Hepatocyte (in vitro differentiated cells): ENCODE results near the gene CXCR6. TPM values are rescaled to one million over a fixed set of nuclear protein-coding genes. Genes with fewer than 3 reads are reported as not detected.
A peak's percentile ranks its signal among the peaks of the same experiment; 100 is the strongest.

Experiments
- DNase-seq: peaks from one replicate; pipeline ENCODE4 v3.0.0-alpha.2; 2016; ENCODE audit warnings: low spot score
- H2AFZ ChIP-seq: fragments of 200-600 bp; sonication (generic); 2 replicates; pipeline ENCODE4 v1.6.0; 2016; ENCODE audit warnings: antibody characterized with exemption, mild to moderate bottlenecking
- H3K27ac ChIP-seq: fragments of 200-600 bp; sonication (generic); 2 replicates; pipeline ENCODE4 v1.5.1; 2016; ENCODE audit warnings: mild to moderate bottlenecking
- H3K27me3 ChIP-seq: fragments of 200-600 bp; sonication (generic); 2 replicates; pipeline ENCODE4 v1.6.1; 2016
- H3K36me3 ChIP-seq: fragments of 200-600 bp; sonication (generic); replicated peaks from 2 replicates; pipeline ENCODE4 v1.5.1; 2016; ENCODE audit warnings: low read depth; ENCODE audit not compliant: insufficient read depth
- H3K4me1 ChIP-seq: fragments of 200-600 bp; sonication (generic); 2 replicates; pipeline ENCODE4 v1.5.1; 2016; ENCODE audit warnings: mild to moderate bottlenecking, moderate library complexity; ENCODE audit not compliant: insufficient read depth
- H3K4me2 ChIP-seq: fragments of 200-600 bp; sonication (generic); 2 replicates; pipeline ENCODE4 v1.6.0; 2016
- H3K4me3 ChIP-seq: fragments of 200-600 bp; sonication (generic); 2 replicates; pipeline ENCODE4 v1.5.1; 2016; ENCODE audit warnings: mild to moderate bottlenecking
- H3K79me2 ChIP-seq: fragments of 200-600 bp; sonication (generic); 2 replicates; pipeline ENCODE4 v1.6.0; 2017; ENCODE audit warnings: mild to moderate bottlenecking
- H3K9me2 ChIP-seq: fragments of 200-600 bp; sonication (generic); replicated peaks from 2 replicates; pipeline ENCODE4 v1.6.0; 2017; ENCODE audit warnings: mild to moderate bottlenecking; ENCODE audit not compliant: insufficient read depth
- H3K9me3 ChIP-seq: fragments of 200-600 bp; sonication (generic); 2 replicates; pipeline ENCODE4 v1.5.1; 2016; ENCODE audit warnings: low read depth, mild to moderate bottlenecking
- H4K20me1 ChIP-seq: fragments of 200-600 bp; sonication (generic); 2 replicates; pipeline ENCODE4 v1.6.0; 2016; ENCODE audit warnings: mild to moderate bottlenecking; ENCODE audit not compliant: insufficient read depth, poor library complexity, severe bottlenecking
- CTCF ChIP-seq: fragments of 200-600 bp; sonication (generic); IDR thresholded peaks from 2 replicates; pipeline ENCODE4 v1.5.1; 2016; ENCODE audit warnings: antibody characterized with exemption, mild to moderate bottlenecking; ENCODE audit not compliant: poor library complexity
- EZH2 ChIP-seq: fragments of 200-600 bp; sonication (generic); IDR thresholded peaks from 2 replicates; pipeline ENCODE4 v1.6.1; 2016; ENCODE audit warnings: antibody characterized with exemption, mild to moderate bottlenecking, borderline replicate concordance
- EZH2phosphoT487 ChIP-seq: fragments of 200-600 bp; sonication (generic); IDR thresholded peaks from one replicate; pipeline ENCODE4 v1.6.1; 2018; ENCODE audit warnings: antibody characterized with exemption, mild to moderate bottlenecking, low read depth, moderate library complexity; ENCODE audit not compliant: unreplicated experiment, severe bottlenecking
- WGBS: methylation state at CpG from one replicate; pipeline ENCODE4 v1.1.6; 2016; ENCODE audit warnings: low lambda C conversion rate; ENCODE audit errors: missing lambda C conversion rate; 5-methylcytosine and 5-hydroxymethylcytosine counted together
- polyA plus RNA-seq: library from polyadenylated mRNA; unstranded; fragments of >200 nt; fragmentation: Nextera tagmentation; extraction: Ambion mirVana; gene quantifications from 2 replicates; pipeline ENCODE4 v1.2.1, GENCODE V29; 2016
- total RNA-seq: library from RNA; depleted of rRNA; stranded (reverse); fragments of >200 nt; gene quantifications from 2 replicates; pipeline ENCODE4 v1.2.3, GENCODE V29; 2014

Gene CXCR6
- total and polyA plus RNA-seq, 2 experiments from 2014 or later, result 0.33 TPM; not detected in 1

GRCh38 chr3:45938864-45939263, 4.4 kb upstream of the CXCR6 start:
- Histone ChIP-seq H3K36me3 (peaks cover 4% of the 10 kb centered on the region), H3K4me3 (no peak overlapping the region), H3K27ac (peak overlapping the region; percentile 11), H3K9me3 (no peaks in the 10 kb centered on the region), H3K27me3 (no peaks in the 10 kb centered on the region), H2AFZ (no peak overlapping the region), H4K20me1 (no peaks in the 10 kb centered on the region), H3K4me2 (no peak overlapping the region), H3K4me1 (peaks cover 16% of the 10 kb centered on the region), H3K9me2 (no peaks in the 10 kb centered on the region), H3K79me2 (no peaks in the 10 kb centered on the region)
- DNase-seq, result peak; percentile 94
- WGBS, result 36% methylated on average over 4 of the region's 4 CpGs
- peak; percentile 93 for TF ChIP-seq CTCF
- no peak for TF ChIP-seq EZH2
- TF ChIP-seq EZH2phosphoT487, result no peak

DNA sequence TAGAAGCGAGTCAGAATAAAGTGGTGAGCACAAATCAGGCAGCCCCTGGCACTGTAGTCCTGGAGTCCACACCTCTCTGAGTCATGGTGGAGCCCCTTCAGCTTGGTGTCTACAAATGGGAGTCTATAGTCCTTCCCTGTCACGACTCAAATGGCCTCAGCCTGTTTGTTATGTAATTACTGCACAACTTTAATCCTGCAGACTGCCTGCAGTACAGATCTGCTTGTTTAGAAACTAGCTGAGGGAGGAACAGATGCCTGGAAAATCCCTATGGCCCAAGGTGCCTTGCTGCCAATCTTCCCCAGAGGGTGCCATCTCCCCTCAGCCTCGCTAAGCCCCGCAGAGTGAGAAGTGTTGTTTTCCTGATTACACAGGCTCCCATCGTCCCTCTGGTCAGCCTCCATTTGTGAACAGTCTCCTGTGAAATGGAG, 3.9 kb upstream of the CXCR6 start:
- no peak overlapping the region for H2AFZ ChIP-seq
- DNase-seq, result peak; percentile 19
- H4K20me1 ChIP-seq, result no peaks in the 10 kb centered on the region
- no peaks in the 10 kb centered on the region for H3K27me3 ChIP-seq
- WGBS, result 58% methylated on average over 5 of the region's 5 CpGs
- peak overlapping the region; percentile 11 for H3K27ac ChIP-seq
- peaks cover 4% of the 10 kb centered on the region for H3K36me3 ChIP-seq
- no peak overlapping the region for H3K4me2 ChIP-seq
- H3K79me2 ChIP-seq, result no peaks in the 10 kb centered on the region
- H3K4me1 ChIP-seq, result peaks cover 17% of the 10 kb centered on the region
- no peak for TF ChIP-seq EZH2phosphoT487
- TF ChIP-seq CTCF, result no peak
- TF ChIP-seq EZH2, result no peak
- no peaks in the 10 kb centered on the region for H3K9me2 ChIP-seq
- H3K4me3 ChIP-seq, result no peak overlapping the region
- H3K9me3 ChIP-seq, result no peaks in the 10 kb centered on the region

DNA sequence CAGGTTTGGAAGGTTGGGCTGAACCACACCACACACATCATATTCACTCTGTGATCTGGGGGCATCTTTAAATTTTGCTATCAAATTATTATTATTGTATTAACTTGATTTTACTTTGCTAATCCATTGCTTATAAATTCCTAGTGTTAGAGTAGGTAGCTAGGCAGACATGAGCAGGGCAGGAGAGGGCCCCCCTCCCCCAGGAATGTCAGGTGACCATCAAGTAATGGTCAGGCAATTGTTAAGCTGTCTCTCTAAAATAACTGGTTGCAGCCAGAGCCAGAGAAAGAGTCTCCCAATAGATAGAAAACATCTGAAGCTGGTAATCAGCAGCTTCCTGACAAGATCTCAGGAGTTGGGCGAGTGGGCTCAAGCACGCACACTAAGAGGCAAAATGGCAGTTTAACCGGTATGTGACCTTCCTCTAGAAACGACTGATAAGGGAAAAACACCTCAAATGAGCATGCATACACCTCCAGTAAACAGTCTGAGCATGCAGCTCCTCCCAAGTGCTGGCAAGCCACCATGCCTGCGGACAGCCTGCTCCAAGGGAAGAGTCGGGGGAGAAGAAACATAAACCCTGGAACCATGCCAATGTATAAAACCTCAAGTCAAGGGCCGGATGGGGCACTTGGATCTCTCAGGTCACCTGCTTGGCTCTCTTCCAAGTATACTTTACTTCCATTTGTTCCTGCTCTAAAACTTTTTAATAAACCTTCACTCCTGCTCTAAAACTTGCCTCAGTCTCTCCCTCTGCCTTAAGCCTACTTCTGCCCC, 3.1 kb upstream of the CXCR6 start:
- peaks cover 4% of the 10 kb centered on the region for H3K36me3 ChIP-seq

More for the DNA sequence above, 3.1 kb upstream of the CXCR6 start:
- no peaks in the 10 kb centered on the region for H4K20me1 ChIP-seq
- TF ChIP-seq EZH2 (no peak), CTCF (no peak), EZH2phosphoT487 (no peak)
- H3K9me3 ChIP-seq, result no peaks in the 10 kb centered on the region
- peaks cover 17% of the 10 kb centered on the region for H3K4me1 ChIP-seq
- H2AFZ ChIP-seq, result no peak overlapping the region
- WGBS, result 45% methylated on average over 7 of the region's 7 CpGs
- no peaks in the 10 kb centered on the region for H3K9me2 ChIP-seq
- no peaks in the 10 kb centered on the region for H3K79me2 ChIP-seq
- no peak for DNase-seq
- H3K4me2 ChIP-seq, result no peak overlapping the region
- no peak overlapping the region for H3K27ac ChIP-seq
- no peak overlapping the region for H3K4me3 ChIP-seq
- no peaks in the 10 kb centered on the region for H3K27me3 ChIP-seq
